GM23338 (cell line): ENCODE results near the gene CLUH.

Experiments
- CREB1 ChIP-seq: fragments of 250-450 bp; sonication (Bioruptor Pico); IDR thresholded peaks from 2 replicates; pipeline ENCODE4 v1.5.0; 2020; ENCODE audit warnings: low read depth, mild to moderate bottlenecking, moderate library complexity
- CTCF ChIP-seq, 2 experiments: fragments of 200-600 bp in 1 of 2; sonication (generic) in 1 of 2; conservative IDR thresholded peaks; 2 replicates each; pipeline versions ENCODE4 v1.5.1 to v1.6.1; 2016 to 2017; ENCODE audit warnings: antibody characterized with exemption in 2 of 2, low read depth in 2 of 2, mild to moderate bottlenecking in 2 of 2, moderate library complexity in 1 of 2
- EZH2phosphoT487 ChIP-seq: fragments of 200-600 bp; sonication (generic); IDR thresholded peaks from one replicate; pipeline ENCODE4 v1.8.1; 2018; ENCODE audit warnings: antibody characterized with exemption; ENCODE audit not compliant: unreplicated experiment

GRCh38 chr17:2700491-2701141, 10.9 kb downstream of the CLUH start:
- TF ChIP-seq CTCF (conservative IDR thresholded peaks at IDR 0.05; ENCODE audit: low read depth in 2 of 2): no peak
- no peak for TF ChIP-seq CREB1 (CRISPR knock-in tag)
- TF ChIP-seq EZH2phosphoT487: no peak
